HG02678 (cell line): ENCODE results near the gene CAMKMT.
"Not testable (repeated sequence)": the region's sequence is repeated elsewhere in the genome, so short reads cannot be mapped to it uniquely, and the experiment has no call there.

Source experiments
- ATAC-seq: cut with Tn5 transposase; IDR thresholded peaks from one replicate; pipeline ENCODE4 v1.9.1; 2021; ENCODE audit warnings: mild to moderate bottlenecking, moderate library complexity; ENCODE audit not compliant: unreplicated experiment

Gene CAMKMT

GRCh38 chr2:44495544-44495943 is 133.8 kb downstream of the CAMKMT start:
- ATAC-seq = no peak

GRCh38 chr2:44496130-44496529 is 134.4 kb downstream of the CAMKMT start:
- ATAC-seq = no peak

GRCh38 chr2:44498551-44498950 is 136.8 kb downstream of the CAMKMT start:
- no peak for ATAC-seq

GRCh38 chr2:44505664-44506063 is 143.9 kb downstream of the CAMKMT start:
- ATAC-seq = not testable (repeated sequence)

- no peak for ATAC-seq
Observed at GRCh38 chr2:44510246-44510645, 148.5 kb downstream of the CAMKMT start.

GRCh38 chr2:44515416-44515815 is 153.7 kb downstream of the CAMKMT start:
- ATAC-seq = no peak

GRCh38 chr2:44519026-44519425 is 157.3 kb downstream of the CAMKMT start:
- ATAC-seq = no peak

- no peak for ATAC-seq
Observed at GRCh38 chr2:44522846-44523245, 161.1 kb downstream of the CAMKMT start.

- no peak for ATAC-seq
Observed at GRCh38 chr2:44524347-44524926, 162.7 kb downstream of the CAMKMT start.

- ATAC-seq = no peak
Observed at GRCh38 chr2:44526352-44526751, 164.6 kb downstream of the CAMKMT start.

- no peak for ATAC-seq
Observed at GRCh38 chr2:44528595-44528994, 166.8 kb downstream of the CAMKMT start.

GRCh38 chr2:44529448-44529847 is 167.7 kb downstream of the CAMKMT start:
- ATAC-seq = no peak

GRCh38 chr2:44531289-44531688 is 169.5 kb downstream of the CAMKMT start:
- ATAC-seq = no peak

GRCh38 chr2:44532031-44532430 is 170.3 kb downstream of the CAMKMT start:
- ATAC-seq = no peak

GRCh38 chr2:44533508-44533907 is 171.8 kb downstream of the CAMKMT start:
- ATAC-seq = no peak

GRCh38 chr2:44535376-44535775 is 173.6 kb downstream of the CAMKMT start:
- ATAC-seq = no peak

- no peak for ATAC-seq
Observed at GRCh38 chr2:44537264-44537663, 175.5 kb downstream of the CAMKMT start.

- ATAC-seq = no peak
Observed at GRCh38 chr2:44542520-44542919, 180.8 kb downstream of the CAMKMT start.

GRCh38 chr2:44543773-44544725 is 182.3 kb downstream of the CAMKMT start:
- ATAC-seq = no peak

- ATAC-seq = no peak
Observed at GRCh38 chr2:44545005-44545404, 183.3 kb downstream of the CAMKMT start.

- ATAC-seq = no peak
Observed at GRCh38 chr2:44546459-44547127, 184.8 kb downstream of the CAMKMT start.

- no peak for ATAC-seq
Observed at GRCh38 chr2:44547718-44548117, 186.0 kb downstream of the CAMKMT start.
